ENCODE results near the gene ENHO. TPM values are rescaled to one million over a fixed set of nuclear protein-coding genes. Genes with fewer than 3 reads are reported as not detected.
A peak's percentile ranks its signal among the peaks of the same experiment; 100 is the strongest.

Gene ENHO
- total and polyA plus RNA-seq, 2 donors from 2014 or later: 0.22 to 2.7 TPM

GRCh38 chr9:34500623-34501267, 22.0 kb downstream of the ENHO start:
- Histone ChIP-seq H3K4me3 (ENCODE audit: low read length in 3 of 3) (no peak overlapping the region), H3K4me1 (ENCODE audit: control insufficient read depth in 2 of 3, insufficient read depth in 2 of 3, low read depth in 1 of 3, low read length in 3 of 3) (no peaks in the 10 kb centered on the region), H3K27ac (ENCODE audit: low read depth in 2 of 2, low read length in 2 of 2) (no peak overlapping the region), H3K9ac (ENCODE audit: low read length in 3 of 3) (no peak overlapping the region), H3K27me3 (ENCODE audit: control insufficient read depth, insufficient read depth, low read length) (no peaks in the 10 kb centered on the region), H3K9me3 (ENCODE audit: control insufficient read depth in 2 of 3, insufficient read depth in 1 of 3, low read length in 3 of 3) (no peaks in the 10 kb centered on the region), H3K36me3 (ENCODE audit: control insufficient read depth in 2 of 3, insufficient read depth in 3 of 3, low read length in 3 of 3) (no peaks in the 10 kb centered on the region)
- intact Hi-C loops (cut with DNase I): no loop called here
- TF ChIP-seq CTCF (IDR thresholded peaks at IDR 0.05; ENCODE audit: borderline replicate concordance, extremely low read depth, insufficient read depth): peak; percentile 95
- FAIRE-seq: no peak
- DNase-seq: peak in 4 of 5 donors; percentile 62 to 72 (median 66)

GRCh38 chr9:34499076-34499475, 23.7 kb downstream of the ENHO start:
- Histone ChIP-seq H3K36me3 (ENCODE audit: control insufficient read depth in 2 of 3, insufficient read depth in 3 of 3, low read length in 3 of 3) (no peaks in the 10 kb centered on the region), H3K27ac (ENCODE audit: low read depth in 2 of 2, low read length in 2 of 2) (no peak overlapping the region), H3K27me3 (ENCODE audit: control insufficient read depth, insufficient read depth, low read length) (no peaks in the 10 kb centered on the region), H3K4me1 (ENCODE audit: control insufficient read depth in 2 of 3, insufficient read depth in 2 of 3, low read depth in 1 of 3, low read length in 3 of 3) (no peaks in the 10 kb centered on the region), H3K9me3 (ENCODE audit: control insufficient read depth in 2 of 3, insufficient read depth in 1 of 3, low read length in 3 of 3) (no peaks in the 10 kb centered on the region), H3K4me3 (ENCODE audit: low read length in 3 of 3) (no peak overlapping the region), H3K9ac (ENCODE audit: low read length in 3 of 3) (no peak overlapping the region)
- intact Hi-C loops (cut with DNase I): loop anchor here (10.0 kb wide), 1 partner anchor 54 kb away; no protein-coding TSS in a partner anchor
- FAIRE-seq (no peak), DNase-seq (no peak)
- no peak for TF ChIP-seq CTCF (IDR thresholded peaks at IDR 0.05; ENCODE audit: borderline replicate concordance, extremely low read depth, insufficient read depth)

- no peak for FAIRE-seq
- intact Hi-C loops (cut with DNase I): loop anchor here (10.0 kb wide), 1 partner anchor 54 kb away; no protein-coding TSS in a partner anchor
- Histone ChIP-seq H3K36me3 (ENCODE audit: control insufficient read depth in 2 of 3, insufficient read depth in 3 of 3, low read length in 3 of 3) (no peaks in the 10 kb centered on the region), H3K27ac (ENCODE audit: low read depth in 2 of 2, low read length in 2 of 2) (no peak overlapping the region), H3K9me3 (ENCODE audit: control insufficient read depth in 2 of 3, insufficient read depth in 1 of 3, low read length in 3 of 3) (no peaks in the 10 kb centered on the region), H3K4me3 (ENCODE audit: low read length in 3 of 3) (no peak overlapping the region), H3K4me1 (ENCODE audit: control insufficient read depth in 2 of 3, insufficient read depth in 2 of 3, low read depth in 1 of 3, low read length in 3 of 3) (no peaks in the 10 kb centered on the region), H3K9ac (ENCODE audit: low read length in 3 of 3) (no peak overlapping the region), H3K27me3 (ENCODE audit: control insufficient read depth, insufficient read depth, low read length) (no peaks in the 10 kb centered on the region)
- no peak for TF ChIP-seq CTCF (IDR thresholded peaks at IDR 0.05; ENCODE audit: borderline replicate concordance, extremely low read depth, insufficient read depth)
- no peak for DNase-seq
Measured at GRCh38 chr9:34498553-34498952, 24.2 kb downstream of the ENHO start.
